ENCODE measurements around the gene EMSY. TPM values are rescaled to one million over a fixed set of nuclear protein-coding genes. Genes with fewer than 3 reads are reported as not detected.

EMSY gene
- total RNA-seq, 2 experiments from 2014 or later = 23.2 to 26.7 TPM

DNA sequence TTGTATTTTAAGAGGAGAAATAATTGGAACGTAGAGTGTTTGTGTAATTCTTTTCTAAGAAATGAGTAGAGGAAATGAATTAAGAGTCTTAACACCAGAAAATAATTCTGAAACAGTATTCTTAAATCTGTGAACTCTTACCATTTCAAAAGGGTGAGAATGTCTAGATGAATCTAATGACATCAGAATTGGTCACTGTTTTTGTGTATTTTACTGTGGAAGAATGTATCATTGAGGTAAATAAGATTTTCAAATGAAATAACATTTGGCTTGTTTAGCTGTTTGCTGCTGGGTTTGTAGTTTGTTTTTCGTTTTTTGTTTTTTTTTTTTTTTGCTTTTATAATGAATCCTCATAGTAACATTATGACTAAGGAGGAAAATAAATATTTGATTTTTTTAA lies 97.6 kb downstream of the EMSY start:
- CTCF ChIA-PET = interaction anchor here (1.3 kb wide), 1 partner anchor 335 kb away, joined by 4 read pairs; no protein-coding TSS in a partner anchor
- no peak overlapping the region for H3K4me3 Mint-ChIP-seq
- H3K36me3 Mint-ChIP-seq (ENCODE audit: low read depth) = peaks cover 37% of the 10 kb centered on the region
- intact Hi-C loops (cut with micrococcal nuclease) = no loop called here
- H3K9me3 Mint-ChIP-seq = no peaks in the 10 kb centered on the region
- no peaks in the 10 kb centered on the region for H3K27me3 Mint-ChIP-seq (ENCODE audit: low read depth)
- H3K27ac Mint-ChIP-seq = no peak overlapping the region
- H3K4me1 Mint-ChIP-seq (ENCODE audit: low read depth) = no peaks in the 10 kb centered on the region
- DNase-seq = no peak

DNA sequence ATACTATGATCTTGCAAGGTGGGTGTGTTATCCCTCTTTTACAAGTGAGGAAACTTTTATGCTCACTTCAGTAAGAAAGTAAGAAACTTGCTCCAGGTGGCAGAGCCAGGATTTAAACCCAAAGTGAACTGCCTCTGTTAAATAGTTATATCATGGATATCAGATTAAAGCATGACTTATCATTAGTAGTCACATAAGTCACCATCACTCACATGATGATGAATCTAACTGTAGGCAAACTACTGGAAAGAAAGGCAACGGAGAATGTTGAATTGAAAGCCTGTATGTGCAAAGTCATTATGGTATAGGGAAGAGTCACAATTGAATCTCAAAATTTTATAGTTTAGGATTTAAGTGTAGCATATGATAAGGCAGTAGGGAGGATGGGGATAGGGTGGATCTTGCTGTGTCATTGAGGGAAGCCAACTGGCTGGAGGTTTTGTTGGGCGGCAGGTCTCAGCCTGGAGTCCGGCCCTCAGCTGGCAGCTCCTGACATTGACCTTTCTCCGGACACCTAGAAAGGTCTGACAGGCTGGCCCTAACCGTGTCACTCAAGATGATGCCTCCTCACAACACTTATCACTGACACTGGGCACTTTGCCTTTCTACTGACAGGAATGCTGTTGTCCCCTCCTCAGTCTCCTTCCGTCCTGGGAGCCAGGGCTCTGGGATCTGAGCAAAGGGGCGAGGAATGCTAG lies 98.3 kb downstream of the EMSY start:
- H3K4me1 Mint-ChIP-seq (ENCODE audit: low read depth) = no peaks in the 10 kb centered on the region
- H3K27me3 Mint-ChIP-seq (ENCODE audit: low read depth) = no peaks in the 10 kb centered on the region
- intact Hi-C loops (cut with micrococcal nuclease) = no loop called here
- no peak overlapping the region for H3K4me3 Mint-ChIP-seq
- CTCF ChIA-PET = no interaction called here
- no peak overlapping the region for H3K27ac Mint-ChIP-seq
- DNase-seq = no peak
- H3K9me3 Mint-ChIP-seq = no peaks in the 10 kb centered on the region
- peaks cover 34% of the 10 kb centered on the region for H3K36me3 Mint-ChIP-seq (ENCODE audit: low read depth)

DNA sequence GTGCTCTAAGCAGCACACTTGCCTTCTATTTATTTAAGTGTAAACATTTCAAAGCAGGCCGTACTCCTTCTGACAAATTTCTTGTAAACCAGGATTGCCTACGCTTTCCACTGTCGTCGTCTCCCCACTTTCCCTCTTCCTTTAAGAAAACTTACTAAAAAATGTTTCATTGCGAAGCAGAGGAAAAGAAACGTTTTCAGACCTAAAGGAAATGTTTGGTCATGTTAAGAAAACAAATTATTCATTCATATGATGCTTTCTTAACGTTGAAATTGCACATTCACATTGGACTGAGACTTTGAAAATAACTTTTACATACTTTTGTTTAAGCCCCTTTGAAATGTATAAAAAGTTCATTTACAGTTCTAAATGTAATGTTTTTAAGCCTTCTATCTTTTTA lies 106.0 kb downstream of the EMSY start:
- DNase-seq = no peak
- H3K36me3 Mint-ChIP-seq (ENCODE audit: low read depth) = peaks cover 10% of the 10 kb centered on the region
- CTCF ChIA-PET = no interaction called here
- intact Hi-C loops (cut with micrococcal nuclease) = loop anchor here (5.0 kb wide), 1 partner anchor 132 kb away; no protein-coding TSS in a partner anchor
- no peaks in the 10 kb centered on the region for H3K9me3 Mint-ChIP-seq
- H3K27ac Mint-ChIP-seq = no peak overlapping the region
- H3K4me3 Mint-ChIP-seq = no peak overlapping the region
- H3K4me1 Mint-ChIP-seq (ENCODE audit: low read depth) = peaks cover 3% of the 10 kb centered on the region
- H3K27me3 Mint-ChIP-seq (ENCODE audit: low read depth) = no peaks in the 10 kb centered on the region

DNA sequence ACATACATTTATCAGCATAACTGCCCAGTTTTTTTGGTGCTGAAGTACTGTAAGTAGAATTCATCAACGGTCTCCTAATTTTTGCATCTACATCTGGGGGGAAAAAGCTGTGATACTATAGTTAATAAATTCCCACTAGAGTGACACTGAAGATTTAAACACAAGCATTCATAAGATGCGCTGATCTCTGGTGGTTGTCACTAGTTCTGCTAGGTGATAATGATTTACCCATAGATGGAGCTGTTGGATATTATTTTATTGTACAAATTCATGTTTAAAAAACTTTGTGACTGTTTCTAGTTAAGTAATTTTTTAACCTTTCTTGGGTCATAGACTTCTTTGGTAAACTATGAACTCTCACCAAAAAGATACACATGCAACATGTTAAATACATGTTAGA lies 106.6 kb downstream of the EMSY start:
- no peak overlapping the region for H3K27ac Mint-ChIP-seq
- DNase-seq = no peak
- H3K27me3 Mint-ChIP-seq (ENCODE audit: low read depth) = no peaks in the 10 kb centered on the region
- peaks cover 3% of the 10 kb centered on the region for H3K4me1 Mint-ChIP-seq (ENCODE audit: low read depth)
- intact Hi-C loops (cut with micrococcal nuclease) = loop anchor here (5.0 kb wide), 1 partner anchor 131 kb away; no protein-coding TSS in a partner anchor
- H3K9me3 Mint-ChIP-seq = no peaks in the 10 kb centered on the region
- CTCF ChIA-PET = no interaction called here
- peaks cover 5% of the 10 kb centered on the region for H3K36me3 Mint-ChIP-seq (ENCODE audit: low read depth)
- no peak overlapping the region for H3K4me3 Mint-ChIP-seq

DNA sequence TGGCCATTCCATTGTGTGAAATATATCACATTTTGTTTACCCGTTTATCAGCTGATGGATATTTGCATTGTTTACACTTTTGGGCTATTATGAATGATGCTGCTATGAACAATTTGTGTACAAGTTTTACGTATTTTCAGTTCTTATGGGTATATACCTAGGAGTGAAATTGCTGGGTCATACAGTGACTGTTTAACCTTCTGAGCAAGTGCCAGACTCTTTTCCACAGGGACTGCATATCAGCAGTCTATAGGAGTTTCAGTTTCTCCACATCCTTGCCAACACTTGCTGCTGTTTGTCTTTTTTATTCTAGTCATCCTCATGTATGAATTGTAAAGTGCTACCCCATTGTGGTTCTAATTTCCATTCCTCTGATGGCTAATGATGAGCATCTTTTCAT lies 108.2 kb downstream of the EMSY start:
- Mint-ChIP-seq H3K27me3 (ENCODE audit: low read depth) (no peaks in the 10 kb centered on the region), H3K4me1 (ENCODE audit: low read depth) (peaks cover 3% of the 10 kb centered on the region), H3K36me3 (ENCODE audit: low read depth) (peaks cover 4% of the 10 kb centered on the region), H3K9me3 (no peaks in the 10 kb centered on the region), H3K27ac (no peak overlapping the region), H3K4me3 (no peak overlapping the region)
- CTCF ChIA-PET = no interaction called here
- DNase-seq = no peak
- intact Hi-C loops (cut with micrococcal nuclease) = loop anchor here (5.0 kb wide), 1 partner anchor 129 kb away; no protein-coding TSS in a partner anchor

DNA sequence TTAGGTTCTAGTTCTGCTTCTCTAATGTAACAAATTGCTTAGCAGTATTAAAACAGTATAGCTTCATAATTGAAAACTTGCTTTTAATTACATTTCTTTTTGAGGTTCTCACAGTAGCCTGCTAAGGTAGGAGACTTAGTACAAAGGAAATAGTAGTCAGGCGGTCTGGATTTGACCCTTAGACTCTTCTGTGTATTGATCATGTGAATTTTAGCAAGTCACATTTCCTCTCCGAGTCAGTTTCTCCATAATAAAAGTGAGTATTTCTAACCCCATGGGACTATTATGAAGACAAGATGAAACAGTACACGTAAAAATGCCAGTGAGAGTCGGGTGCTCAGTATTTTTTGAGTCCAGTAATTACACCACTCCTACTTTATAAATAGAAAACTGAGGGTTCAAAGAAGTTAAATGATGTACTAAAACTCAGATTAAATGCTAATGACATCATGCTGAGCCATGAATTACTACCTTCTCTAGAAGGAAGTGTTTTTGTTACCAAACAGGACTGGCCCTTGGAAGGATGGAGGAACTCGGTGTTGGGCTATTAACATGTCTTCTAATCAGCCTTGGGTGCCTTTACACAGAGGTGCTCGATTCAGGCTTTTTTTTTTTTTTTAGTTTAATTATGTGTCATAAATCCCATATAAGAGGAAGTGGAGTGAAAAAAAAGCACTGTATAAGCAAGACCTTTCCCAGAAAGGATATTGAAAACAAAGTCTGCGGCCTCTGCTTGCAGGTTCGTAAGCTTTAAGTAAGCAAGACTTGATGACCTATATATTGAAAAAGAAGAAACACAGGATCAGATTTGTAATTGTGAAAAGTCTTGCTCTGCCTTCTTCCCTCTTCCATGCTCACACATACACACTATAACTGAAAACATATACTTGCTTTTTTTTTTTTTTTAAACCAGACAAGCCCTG lies 109.0 kb downstream of the EMSY start:
- Mint-ChIP-seq H3K4me3 (no peak overlapping the region), H3K36me3 (ENCODE audit: low read depth) (peaks cover 3% of the 10 kb centered on the region), H3K27me3 (ENCODE audit: low read depth) (no peaks in the 10 kb centered on the region), H3K27ac (no peak overlapping the region), H3K9me3 (no peaks in the 10 kb centered on the region), H3K4me1 (ENCODE audit: low read depth) (peaks cover 3% of the 10 kb centered on the region)
- DNase-seq = no peak
- intact Hi-C loops (cut with micrococcal nuclease) = loop anchor here (5.0 kb wide), 1 partner anchor 128 kb away; no protein-coding TSS in a partner anchor
- CTCF ChIA-PET = no interaction called here

DNA sequence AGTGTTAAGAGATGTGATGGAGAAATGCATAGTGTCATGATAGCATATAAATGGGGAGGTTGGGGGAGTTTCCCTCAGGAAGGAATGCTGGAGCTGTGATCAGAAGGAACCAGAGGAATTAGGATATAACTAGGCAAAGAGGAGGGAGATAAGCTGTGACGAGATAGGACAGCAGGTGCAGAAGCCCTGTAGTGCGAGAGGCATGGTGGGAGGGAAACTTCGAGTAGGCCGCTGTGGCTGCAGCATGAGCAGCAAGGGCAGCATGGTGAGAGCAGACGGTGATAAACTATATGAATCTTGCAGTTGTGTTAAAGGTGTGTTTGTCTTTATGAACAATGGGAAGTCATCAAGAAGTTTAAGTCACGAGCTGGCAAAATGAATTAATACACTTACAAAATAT lies 109.9 kb downstream of the EMSY start:
- H3K27ac Mint-ChIP-seq = no peak overlapping the region
- intact Hi-C loops (cut with micrococcal nuclease) = loop anchor here (5.0 kb wide), 1 partner anchor 128 kb away; no protein-coding TSS in a partner anchor
- CTCF ChIA-PET = interaction anchor here (0.9 kb wide), 1 partner anchor 346 kb away, joined by 3 read pairs; no protein-coding TSS in a partner anchor
- no peaks in the 10 kb centered on the region for H3K27me3 Mint-ChIP-seq (ENCODE audit: low read depth)
- DNase-seq = no peak
- no peak overlapping the region for H3K4me3 Mint-ChIP-seq
- H3K4me1 Mint-ChIP-seq (ENCODE audit: low read depth) = peaks cover 3% of the 10 kb centered on the region
- no peaks in the 10 kb centered on the region for H3K36me3 Mint-ChIP-seq (ENCODE audit: low read depth)
- no peaks in the 10 kb centered on the region for H3K9me3 Mint-ChIP-seq

DNA sequence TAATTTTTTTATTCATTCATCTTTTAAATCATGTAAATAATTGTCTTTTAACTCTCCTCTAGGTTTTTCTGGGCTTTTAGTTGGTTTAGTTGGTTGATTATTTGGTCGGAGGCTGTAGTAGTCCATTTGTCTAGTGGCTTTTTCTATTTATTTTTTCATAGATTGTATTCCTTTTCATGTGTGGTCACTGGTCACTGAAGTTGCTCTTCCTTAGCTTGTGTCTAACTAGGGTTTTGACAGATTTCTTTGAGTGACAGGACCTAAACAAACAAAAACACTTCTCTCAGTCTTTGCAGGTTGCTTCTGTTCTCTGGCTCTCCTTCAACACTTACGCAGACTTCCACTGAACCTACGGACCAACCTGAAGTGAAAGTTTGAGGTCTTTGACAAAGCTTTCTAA lies 112.6 kb downstream of the EMSY start:
- H3K27ac Mint-ChIP-seq = no peak overlapping the region
- H3K4me1 Mint-ChIP-seq (ENCODE audit: low read depth) = peaks cover 3% of the 10 kb centered on the region
- no peaks in the 10 kb centered on the region for H3K36me3 Mint-ChIP-seq (ENCODE audit: low read depth)
- intact Hi-C loops (cut with micrococcal nuclease) = no loop called here
- CTCF ChIA-PET = no interaction called here
- H3K9me3 Mint-ChIP-seq = no peaks in the 10 kb centered on the region
- H3K27me3 Mint-ChIP-seq (ENCODE audit: low read depth) = peaks cover 4% of the 10 kb centered on the region
- DNase-seq = no peak
- no peak overlapping the region for H3K4me3 Mint-ChIP-seq

DNA sequence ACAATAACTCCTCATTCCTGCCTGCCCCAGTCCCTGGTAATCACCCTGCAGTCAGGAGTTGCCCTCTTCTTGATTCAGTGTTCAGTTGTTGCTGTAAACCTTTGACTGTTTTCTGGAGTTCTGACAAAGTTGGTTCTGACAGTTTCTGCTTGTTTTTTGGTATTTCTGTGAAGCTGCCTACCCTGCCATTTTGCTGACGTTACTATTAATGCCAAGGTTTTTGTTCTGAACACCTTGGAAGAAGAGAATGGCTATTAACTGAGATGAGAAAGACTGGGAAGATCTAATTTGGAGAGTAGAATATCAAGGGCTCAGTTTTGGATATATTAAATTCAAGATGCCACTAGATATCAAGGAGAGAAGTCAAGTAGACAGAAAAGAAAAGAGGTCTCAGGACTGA lies 113.7 kb downstream of the EMSY start:
- DNase-seq = no peak
- Mint-ChIP-seq H3K4me3 (no peak overlapping the region), H3K27me3 (ENCODE audit: low read depth) (peaks cover 6% of the 10 kb centered on the region), H3K4me1 (ENCODE audit: low read depth) (peaks cover 3% of the 10 kb centered on the region), H3K9me3 (no peaks in the 10 kb centered on the region), H3K27ac (no peak overlapping the region), H3K36me3 (ENCODE audit: low read depth) (no peaks in the 10 kb centered on the region)
- CTCF ChIA-PET = no interaction called here
- intact Hi-C loops (cut with micrococcal nuclease) = no loop called here

DNA sequence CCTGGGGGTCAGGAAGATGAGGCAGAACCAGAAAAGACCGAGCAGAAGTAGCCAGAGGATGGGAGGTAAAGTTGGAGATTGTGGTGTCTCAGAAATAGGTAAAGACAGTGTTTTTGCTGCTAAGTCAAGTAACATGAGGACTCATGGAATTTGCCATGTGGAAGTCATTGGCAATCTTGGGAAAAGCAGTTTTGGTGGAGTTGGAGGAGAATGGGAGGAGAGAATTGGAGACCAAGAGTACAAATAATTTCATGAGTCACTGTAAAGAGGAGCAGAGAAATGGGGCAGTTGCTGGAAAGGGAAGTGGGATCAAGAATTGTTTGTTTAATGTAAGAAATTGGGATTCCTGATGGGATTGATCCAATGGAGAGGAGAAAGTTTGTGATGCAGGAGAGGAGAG lies 114.1 kb downstream of the EMSY start:
- H3K9me3 Mint-ChIP-seq = no peaks in the 10 kb centered on the region
- no peak overlapping the region for H3K4me3 Mint-ChIP-seq
- intact Hi-C loops (cut with micrococcal nuclease) = no loop called here
- no peaks in the 10 kb centered on the region for H3K36me3 Mint-ChIP-seq (ENCODE audit: low read depth)
- no peaks in the 10 kb centered on the region for H3K4me1 Mint-ChIP-seq (ENCODE audit: low read depth)
- no peak overlapping the region for H3K27ac Mint-ChIP-seq
- DNase-seq = no peak
- H3K27me3 Mint-ChIP-seq (ENCODE audit: low read depth) = peaks cover 6% of the 10 kb centered on the region
- CTCF ChIA-PET = no interaction called here

DNA sequence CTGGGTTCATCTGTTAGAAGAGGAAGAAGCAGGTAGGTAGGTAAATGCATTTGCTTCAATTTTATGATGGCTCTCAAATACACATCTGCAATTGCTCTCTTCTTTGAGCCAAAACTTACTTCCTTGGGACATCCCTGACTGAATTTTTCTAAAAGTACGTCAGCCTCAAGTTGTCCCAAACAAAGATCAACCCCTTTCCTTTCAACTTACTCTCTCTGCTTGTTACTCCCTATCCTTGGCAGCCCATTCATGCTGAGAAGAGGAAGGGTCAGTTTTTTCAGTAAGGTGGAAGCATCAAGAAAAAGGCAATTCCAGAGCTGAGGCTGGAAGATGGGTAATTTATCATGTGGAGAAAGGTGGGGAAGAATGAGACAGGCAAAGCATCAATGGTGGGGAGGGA lies 114.5 kb downstream of the EMSY start:
- intact Hi-C loops (cut with micrococcal nuclease) = no loop called here
- no peaks in the 10 kb centered on the region for H3K4me1 Mint-ChIP-seq (ENCODE audit: low read depth)
- no peaks in the 10 kb centered on the region for H3K9me3 Mint-ChIP-seq
- CTCF ChIA-PET = no interaction called here
- no peaks in the 10 kb centered on the region for H3K36me3 Mint-ChIP-seq (ENCODE audit: low read depth)
- DNase-seq = no peak
- H3K4me3 Mint-ChIP-seq = no peak overlapping the region
- H3K27me3 Mint-ChIP-seq (ENCODE audit: low read depth) = peaks cover 9% of the 10 kb centered on the region
- no peak overlapping the region for H3K27ac Mint-ChIP-seq

DNA sequence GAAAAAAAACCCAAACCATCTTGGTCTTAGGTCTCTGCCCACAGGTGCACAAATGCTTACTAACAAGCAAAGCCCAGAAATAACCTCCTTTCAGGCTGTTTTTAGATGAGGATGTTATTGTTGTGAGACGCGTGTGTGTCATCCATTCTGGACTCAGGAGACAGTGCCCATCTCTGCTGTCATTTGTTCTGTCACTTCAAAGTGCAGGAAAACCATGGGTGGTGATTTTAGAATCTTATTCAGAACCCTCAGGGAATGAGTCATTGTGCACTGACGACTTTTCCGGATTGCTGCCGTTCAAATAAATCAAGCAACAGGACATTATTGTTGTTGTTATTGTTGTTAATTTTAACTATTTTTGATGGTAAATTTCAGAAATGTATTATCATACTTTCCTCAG lies 115.4 kb downstream of the EMSY start:
- intact Hi-C loops (cut with micrococcal nuclease) = no loop called here
- no peaks in the 10 kb centered on the region for H3K36me3 Mint-ChIP-seq (ENCODE audit: low read depth)
- CTCF ChIA-PET = no interaction called here
- no peak for DNase-seq
- H3K27me3 Mint-ChIP-seq (ENCODE audit: low read depth) = peaks cover 14% of the 10 kb centered on the region
- H3K4me3 Mint-ChIP-seq = no peak overlapping the region
- H3K27ac Mint-ChIP-seq = no peak overlapping the region
- H3K9me3 Mint-ChIP-seq = no peaks in the 10 kb centered on the region
- no peaks in the 10 kb centered on the region for H3K4me1 Mint-ChIP-seq (ENCODE audit: low read depth)

DNA sequence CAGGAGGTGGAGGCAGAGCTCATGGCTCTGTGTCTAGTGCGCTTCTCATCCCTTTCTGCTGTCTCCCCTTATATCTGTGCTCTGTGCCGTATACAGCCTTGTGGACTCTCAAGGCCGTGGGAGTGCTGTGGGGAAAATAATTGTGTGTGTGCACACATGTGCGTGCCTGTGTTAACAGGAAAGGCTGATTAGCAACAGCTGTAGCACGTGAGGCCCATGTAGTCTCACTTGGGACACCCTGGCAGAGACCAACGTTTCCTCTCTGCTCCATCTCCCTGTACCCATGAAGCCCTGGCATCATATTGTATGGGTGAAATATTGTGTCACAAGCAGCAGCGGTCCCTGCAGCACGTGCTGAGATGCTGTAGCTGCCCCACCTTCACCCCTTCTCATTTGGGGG lies 116.4 kb downstream of the EMSY start:
- CTCF ChIA-PET = no interaction called here
- Mint-ChIP-seq H3K27ac (no peak overlapping the region), H3K4me3 (no peak overlapping the region), H3K9me3 (no peaks in the 10 kb centered on the region), H3K27me3 (ENCODE audit: low read depth) (peaks cover 16% of the 10 kb centered on the region), H3K4me1 (ENCODE audit: low read depth) (no peaks in the 10 kb centered on the region), H3K36me3 (ENCODE audit: low read depth) (no peaks in the 10 kb centered on the region)
- intact Hi-C loops (cut with micrococcal nuclease) = no loop called here
- DNase-seq = no peak

All from activated naive CD4-positive, alpha-beta T cell treated with anti-CD3 and anti-CD28 coated beads for 36 hours (primary cell).